HUES6 (cell line): ENCODE data around the gene NCOA4.
A peak's percentile ranks its signal among the peaks of the same experiment; 100 is the strongest.
"Not testable (repeated sequence)": the region's sequence is repeated elsewhere in the genome, so short reads cannot be mapped to it uniquely, and the experiment has no call there.

ENCODE experiments used
- H3K27ac ChIP-seq: 2 replicates; pipeline ENCODE4 v1.7.0; 2013; ENCODE audit warnings: low read depth, mild to moderate bottlenecking, low read length, inconsistent platforms
- H3K27me3 ChIP-seq: 2 replicates; pipeline ENCODE4 v1.6.1; 2013; ENCODE audit warnings: low read length; ENCODE audit not compliant: control insufficient read depth, insufficient read depth
- H3K36me3 ChIP-seq: 2 replicates; pipeline ENCODE4 v1.6.1; 2013; ENCODE audit warnings: low read length; ENCODE audit not compliant: control insufficient read depth, insufficient read depth
- H3K4me1 ChIP-seq: 2 replicates; pipeline ENCODE4 v1.6.1; 2013; ENCODE audit warnings: low read length; ENCODE audit not compliant: control insufficient read depth, insufficient read depth
- H3K4me3 ChIP-seq: 2 replicates; pipeline ENCODE4 v1.5.1; 2013; ENCODE audit warnings: low read depth, low read length
- H3K9ac ChIP-seq: one replicate; pipeline ENCODE4 v1.6.1; 2013; ENCODE audit warnings: mild to moderate bottlenecking, low read length
- H3K9me3 ChIP-seq: 2 replicates; pipeline ENCODE4 v1.6.1; 2013; ENCODE audit warnings: low read depth, low read length; ENCODE audit not compliant: control insufficient read depth, insufficient read depth

NCOA4 gene

GRCh38 chr10:45972813-45973169 is 57.6 kb downstream of the NCOA4 start:
- H3K9ac ChIP-seq, result peak overlapping the region; percentile 85
- not testable (repeated sequence) for H3K4me1 ChIP-seq, H3K27me3 ChIP-seq, H3K36me3 ChIP-seq, H3K9me3 ChIP-seq
- peak overlapping the region; percentile 77; the same call in 1 of the 2 replicates for H3K27ac ChIP-seq
- peak overlapping the region; percentile 93 for H3K4me3 ChIP-seq

GRCh38 chr10:45972106-45972812 is 58.2 kb downstream of the NCOA4 start, which contains the start of gene TIMM23:
TIMM23 (plus strand) TSS chr10:45972489; CDS start chr10:45972625, 136 bp downstream.
- H3K9me3 ChIP-seq, H3K4me1 ChIP-seq, H3K27me3 ChIP-seq, H3K36me3 ChIP-seq: not testable (repeated sequence)
- peak within 1 kb of the TSS; percentile 77 for H3K27ac ChIP-seq
- peak within 1 kb of the TSS; percentile 93 for H3K4me3 ChIP-seq
- H3K9ac ChIP-seq, result peak within 1 kb of the TSS; percentile 85

- H3K27me3 ChIP-seq, H3K9me3 ChIP-seq, H3K36me3 ChIP-seq, H3K4me1 ChIP-seq: not testable (repeated sequence)
- Histone ChIP-seq H3K9ac (peak overlapping the region; percentile 85), H3K27ac (peak overlapping the region; percentile 77), H3K4me3 (peak overlapping the region; percentile 93)
Observed at GRCh38 chr10:45971742-45972105, 58.7 kb downstream of the NCOA4 start.

- not testable (repeated sequence) for H3K27me3 ChIP-seq, H3K4me1 ChIP-seq, H3K9me3 ChIP-seq, H3K27ac ChIP-seq, H3K36me3 ChIP-seq
- peak overlapping the region; percentile 93 for H3K4me3 ChIP-seq
- H3K9ac ChIP-seq, result peak overlapping the region; percentile 85
Observed at GRCh38 chr10:45971019-45971418, 59.4 kb downstream of the NCOA4 start.

DNA sequence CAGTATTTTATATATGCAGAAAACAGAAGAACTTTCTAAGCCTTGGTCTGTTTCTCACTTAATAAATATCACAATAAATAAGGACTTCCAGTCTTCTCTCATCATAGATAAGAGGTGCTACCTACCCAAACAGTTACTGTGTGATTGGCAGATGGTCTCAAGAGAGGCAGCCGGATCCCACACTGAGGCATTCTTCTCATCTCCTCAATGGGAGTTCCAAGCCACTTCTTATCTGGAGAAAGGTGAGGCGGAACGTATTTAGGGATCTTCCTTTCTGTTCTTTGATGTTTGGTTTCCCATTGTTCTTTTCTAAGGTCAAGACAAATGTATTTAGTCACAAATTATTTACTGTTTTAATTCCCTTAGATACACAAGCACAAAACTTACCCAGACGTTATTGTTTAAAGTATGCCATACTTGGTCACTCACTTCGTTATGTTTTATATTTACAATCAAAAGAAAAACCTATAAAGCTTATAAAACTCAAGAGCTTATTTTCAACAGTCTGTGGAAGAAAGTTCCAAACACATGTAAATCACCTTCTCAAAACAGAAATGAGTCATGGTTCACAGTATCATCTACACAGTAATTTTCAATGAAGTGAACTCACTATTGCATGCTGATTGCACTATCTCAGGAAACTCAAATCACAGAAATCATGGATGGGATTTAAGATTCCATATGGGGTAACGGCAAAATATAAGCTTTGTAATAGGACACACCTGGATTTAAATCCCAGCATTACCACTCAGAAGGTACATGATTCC is 67.6 kb downstream of the NCOA4 start:
- H3K27me3 ChIP-seq, H3K36me3 ChIP-seq, H3K4me1 ChIP-seq, H3K4me3 ChIP-seq, H3K27ac ChIP-seq, H3K9ac ChIP-seq, H3K9me3 ChIP-seq: not testable (repeated sequence)

DNA sequence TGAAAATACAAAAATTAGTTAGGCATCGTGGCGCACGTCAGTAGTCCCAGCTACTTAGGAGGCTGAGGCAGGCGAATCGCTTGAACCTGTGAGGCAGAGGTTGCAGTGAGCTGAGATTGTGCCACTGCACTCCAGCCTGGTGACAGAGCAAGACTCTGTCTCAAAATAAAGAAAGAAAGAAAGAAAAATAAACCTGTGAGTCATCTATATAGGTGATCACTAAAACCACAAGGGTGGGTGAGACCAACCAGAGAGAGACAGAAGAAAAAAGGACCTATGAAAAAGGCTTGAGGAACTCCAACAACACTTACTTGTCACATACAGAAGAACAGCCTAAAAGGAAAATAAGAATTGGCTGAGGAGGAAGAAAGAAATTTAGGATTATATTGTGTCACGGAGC is 72.5 kb downstream of the NCOA4 start:
- peak overlapping the region; percentile 4; the same call in 1 of the 2 replicates for H3K27ac ChIP-seq
- H3K9ac ChIP-seq, result peak overlapping the region; percentile 26
- not testable (repeated sequence) for H3K27me3 ChIP-seq, H3K36me3 ChIP-seq, H3K4me3 ChIP-seq, H3K4me1 ChIP-seq, H3K9me3 ChIP-seq

- not testable (repeated sequence) for H3K4me1 ChIP-seq, H3K9me3 ChIP-seq, H3K4me3 ChIP-seq, H3K27me3 ChIP-seq, H3K36me3 ChIP-seq, H3K9ac ChIP-seq
- H3K27ac ChIP-seq, result peak overlapping the region; percentile 81
Observed at GRCh38 chr10:45956634-45957033, 73.8 kb downstream of the NCOA4 start.
